ENCODE data around the gene UBA6.

UBA6 gene

DNA sequence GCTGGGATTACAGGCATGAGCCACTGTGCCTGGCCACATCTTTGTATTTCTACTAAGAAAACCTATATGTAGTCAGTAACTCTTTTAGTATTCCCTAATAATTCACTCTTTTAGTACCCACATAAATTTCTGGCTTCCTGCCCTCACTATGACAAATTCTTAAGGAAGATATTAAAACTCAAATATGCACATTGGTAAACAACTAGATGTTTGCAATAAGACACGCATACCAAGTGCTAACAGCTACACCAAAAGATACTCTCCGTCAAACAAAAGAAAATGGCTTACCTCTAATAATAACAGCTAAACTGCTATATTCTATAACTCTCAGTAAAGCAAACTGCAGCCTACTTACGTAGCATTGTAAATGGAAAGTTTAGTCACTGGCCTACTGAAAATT, 6.3 kb downstream of the UBA6 start:
- TF ChIP-seq, protein P1, sequence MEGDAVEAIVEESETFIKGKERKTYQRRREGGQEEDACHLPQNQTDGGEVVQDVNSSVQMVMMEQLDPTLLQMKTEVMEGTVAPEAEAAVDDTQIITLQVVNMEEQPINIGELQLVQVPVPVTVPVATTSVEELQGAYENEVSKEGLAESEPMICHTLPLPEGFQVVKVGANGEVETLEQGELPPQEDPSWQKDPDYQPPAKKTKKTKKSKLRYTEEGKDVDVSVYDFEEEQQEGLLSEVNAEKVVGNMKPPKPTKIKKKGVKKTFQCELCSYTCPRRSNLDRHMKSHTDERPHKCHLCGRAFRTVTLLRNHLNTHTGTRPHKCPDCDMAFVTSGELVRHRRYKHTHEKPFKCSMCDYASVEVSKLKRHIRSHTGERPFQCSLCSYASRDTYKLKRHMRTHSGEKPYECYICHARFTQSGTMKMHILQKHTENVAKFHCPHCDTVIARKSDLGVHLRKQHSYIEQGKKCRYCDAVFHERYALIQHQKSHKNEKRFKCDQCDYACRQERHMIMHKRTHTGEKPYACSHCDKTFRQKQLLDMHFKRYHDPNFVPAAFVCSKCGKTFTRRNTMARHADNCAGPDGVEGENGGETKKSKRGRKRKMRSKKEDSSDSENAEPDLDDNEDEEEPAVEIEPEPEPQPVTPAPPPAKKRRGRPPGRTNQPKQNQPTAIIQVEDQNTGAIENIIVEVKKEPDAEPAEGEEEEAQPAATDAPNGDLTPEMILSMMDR (conservative IDR thresholded peaks at IDR 0.05; ENCODE audit: control insufficient read depth, insufficient read depth, low read depth, low read length) = no peak
- no peak overlapping the region for H3K4me3 ChIP-seq (ENCODE audit: control insufficient read depth, low read depth, low read length)
- DNase-seq (ENCODE audit: low read depth) = no peak

DNA sequence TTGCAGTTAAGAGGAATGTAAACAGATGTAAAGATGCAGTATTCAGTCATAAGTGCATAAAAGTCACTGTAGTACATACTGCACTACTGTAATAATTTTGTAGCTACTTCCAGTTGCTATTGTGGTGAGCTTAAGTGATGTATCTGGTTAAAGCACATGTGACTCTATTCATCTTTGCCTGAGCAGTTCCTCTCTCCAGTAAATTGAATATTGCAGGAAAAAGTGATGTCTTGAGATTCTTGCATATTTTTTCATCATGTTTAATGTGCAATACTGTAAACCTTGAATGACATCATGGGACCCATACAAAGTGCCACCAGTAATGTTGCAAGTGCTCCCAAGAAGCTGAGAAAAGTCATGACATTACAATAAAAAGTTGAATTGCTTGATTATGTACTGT, 9.6 kb downstream of the UBA6 start:
- TF ChIP-seq, protein P1 (conservative IDR thresholded peaks at IDR 0.05; ENCODE audit: control insufficient read depth, insufficient read depth, low read depth, low read length) = no peak
- no peak overlapping the region for H3K4me3 ChIP-seq (ENCODE audit: control insufficient read depth, low read depth, low read length)
- no peak for DNase-seq (ENCODE audit: low read depth)

DNA sequence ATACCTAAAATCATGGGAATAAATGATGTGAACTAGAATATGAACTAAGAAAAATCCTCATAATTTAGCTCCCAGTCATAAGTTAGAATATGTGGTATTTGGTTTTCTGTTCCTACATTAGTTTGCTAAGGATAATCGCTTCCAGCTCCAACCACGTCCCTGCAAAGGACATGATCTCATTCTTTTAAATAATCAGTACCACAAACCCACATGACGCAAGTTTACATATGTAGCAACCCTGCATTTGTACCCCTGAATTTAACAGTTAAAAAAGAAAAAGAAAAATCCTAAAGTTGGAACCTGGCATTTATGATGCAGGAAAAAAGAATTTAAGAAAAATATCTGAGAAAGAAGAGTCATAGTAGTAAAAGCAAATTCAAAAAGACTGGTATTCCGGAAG, 13.3 kb downstream of the UBA6 start:
- no peak overlapping the region for H3K4me3 ChIP-seq (ENCODE audit: control insufficient read depth, low read depth, low read length)
- peak; percentile 70 for DNase-seq (ENCODE audit: low read depth)
- TF ChIP-seq, protein P1 (conservative IDR thresholded peaks at IDR 0.05; ENCODE audit: control insufficient read depth, insufficient read depth, low read depth, low read length) = no peak

DNA sequence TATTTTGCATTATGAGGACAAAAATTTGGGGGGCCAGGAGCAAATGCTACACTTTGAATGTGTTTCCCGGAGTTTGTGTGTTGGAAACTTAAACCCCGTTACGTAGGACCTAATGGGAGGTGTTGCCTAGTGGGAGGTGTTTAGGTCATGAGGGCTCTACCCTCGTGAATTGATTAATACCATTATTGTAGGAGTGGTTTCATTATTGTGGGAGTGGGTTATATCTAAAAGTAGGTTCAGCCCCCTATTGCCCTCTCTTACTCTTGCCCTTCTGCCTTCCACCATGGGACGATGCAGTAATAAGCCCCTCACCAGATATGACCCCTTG, 15.5 kb downstream of the UBA6 start:
- no peak for DNase-seq (ENCODE audit: low read depth)
- no peak overlapping the region for H3K4me3 ChIP-seq (ENCODE audit: control insufficient read depth, low read depth, low read length)
- TF ChIP-seq, protein P1 (conservative IDR thresholded peaks at IDR 0.05; ENCODE audit: control insufficient read depth, insufficient read depth, low read depth, low read length) = no peak

DNA sequence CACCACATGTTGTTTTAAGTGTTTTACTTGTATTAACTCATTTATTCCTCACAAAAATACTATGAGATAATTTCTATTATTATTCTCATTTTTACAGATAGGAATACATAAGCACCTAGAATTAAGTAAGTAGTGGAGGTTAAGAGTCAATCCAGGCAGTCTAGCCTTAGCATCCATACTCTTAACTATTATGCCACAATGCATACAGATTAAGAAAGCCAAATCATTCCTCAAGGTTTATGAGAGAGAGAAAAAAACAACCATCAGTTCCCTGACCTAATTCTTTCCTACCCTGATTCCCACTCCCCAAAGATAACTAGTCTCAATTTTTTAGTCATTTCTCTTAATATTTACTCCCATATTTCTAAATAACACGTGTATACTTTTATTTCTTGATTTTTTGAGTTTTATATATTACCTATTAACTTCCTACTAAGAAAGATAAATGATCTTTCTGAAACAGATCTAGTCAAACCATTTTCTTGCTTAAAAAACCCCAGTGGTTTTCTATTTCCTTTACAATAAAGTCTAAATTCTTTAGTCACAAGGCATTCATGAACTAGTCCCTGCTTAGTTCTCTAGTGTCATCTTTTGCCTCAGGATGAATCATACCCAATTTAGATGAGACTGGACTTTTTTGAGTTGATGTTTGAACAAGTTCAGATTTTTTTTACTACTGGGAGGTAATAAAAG, 16.0 kb downstream of the UBA6 start:
- DNase-seq (ENCODE audit: low read depth) = peak; percentile 54
- H3K4me3 ChIP-seq (ENCODE audit: control insufficient read depth, low read depth, low read length) = no peak overlapping the region
- TF ChIP-seq, protein P1 (conservative IDR thresholded peaks at IDR 0.05; ENCODE audit: control insufficient read depth, insufficient read depth, low read depth, low read length) = no peak

DNA sequence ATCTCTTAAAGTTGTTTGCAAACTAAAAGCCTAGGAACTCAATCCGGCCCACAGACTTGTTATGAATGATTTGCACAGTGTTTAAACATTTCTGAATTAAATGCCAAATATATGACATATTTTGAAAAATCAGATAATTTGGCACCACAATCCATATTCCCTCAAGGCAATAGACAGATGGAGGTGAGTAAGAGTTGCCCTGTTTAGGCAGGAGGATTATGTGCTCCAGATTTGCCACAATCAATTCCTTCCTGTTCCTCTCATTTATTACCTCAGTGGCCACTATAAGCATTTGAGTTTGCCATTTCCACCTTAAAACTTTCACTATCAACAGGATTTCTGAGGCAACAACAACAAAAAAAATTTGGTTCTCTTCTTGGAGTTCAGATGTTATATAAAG, 18.7 kb downstream of the UBA6 start:
- H3K4me3 ChIP-seq (ENCODE audit: control insufficient read depth, low read depth, low read length) = no peak overlapping the region
- no peak for DNase-seq (ENCODE audit: low read depth)
- TF ChIP-seq, protein P1 (conservative IDR thresholded peaks at IDR 0.05; ENCODE audit: control insufficient read depth, insufficient read depth, low read depth, low read length) = no peak
